GM21423 (cell line): ENCODE measurements around the gene MARCHF3.
"Not testable (repeated sequence)": the region's sequence is repeated elsewhere in the genome, so short reads cannot be mapped to it uniquely, and the experiment has no call there.

ENCODE experiments used
- ATAC-seq: cut with Tn5 transposase; IDR thresholded peaks from one replicate; pipeline ENCODE4 v1.9.1; 2021; ENCODE audit warnings: mild to moderate bottlenecking, moderate library complexity; ENCODE audit not compliant: unreplicated experiment

MARCHF3 gene

DNA sequence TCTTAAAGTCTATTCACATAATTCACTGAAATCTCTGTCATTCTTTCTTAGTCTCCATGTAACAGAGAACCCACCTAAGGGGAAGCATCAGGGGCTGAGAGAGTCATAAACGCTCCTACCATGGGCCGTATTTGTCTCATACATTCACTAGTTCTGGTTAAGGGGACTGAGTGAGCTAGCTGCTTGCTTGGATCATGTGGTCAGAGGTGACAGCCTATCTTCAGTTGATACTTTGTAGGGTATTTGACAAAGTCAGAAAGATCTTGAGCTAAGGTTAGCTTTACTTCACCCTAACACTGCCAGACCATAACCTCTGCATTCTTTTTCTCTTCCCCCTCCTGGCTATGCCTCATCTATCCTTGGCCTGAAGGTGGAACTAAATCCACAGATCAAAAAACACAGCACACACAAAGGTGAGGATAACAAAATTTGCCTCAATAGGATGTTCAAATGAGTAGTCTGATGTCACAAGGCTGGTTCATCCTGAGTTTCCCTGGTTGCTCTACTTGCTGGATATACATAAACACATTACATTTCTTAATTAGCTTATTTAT lies 66.5 kb downstream of the MARCHF3 start:
- ATAC-seq, result no peak

DNA sequence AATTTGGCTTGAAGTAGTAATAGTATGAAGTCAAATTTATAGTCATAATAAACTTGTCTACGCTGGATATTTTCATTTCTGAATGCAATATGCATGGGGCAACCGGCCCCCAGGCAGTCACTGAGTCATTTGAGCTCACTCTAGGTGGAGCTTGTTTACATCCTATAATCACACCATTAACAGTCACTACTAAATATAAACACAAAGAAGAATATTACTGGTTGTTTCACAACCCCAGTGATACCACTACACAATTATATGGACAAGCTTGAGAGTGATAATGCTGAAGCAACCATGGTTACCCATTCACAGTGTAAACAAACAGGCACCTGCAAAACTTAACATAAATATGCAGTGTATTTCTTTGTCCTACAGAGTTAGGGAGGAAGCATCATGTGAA lies 68.7 kb downstream of the MARCHF3 start:
- no peak for ATAC-seq

DNA sequence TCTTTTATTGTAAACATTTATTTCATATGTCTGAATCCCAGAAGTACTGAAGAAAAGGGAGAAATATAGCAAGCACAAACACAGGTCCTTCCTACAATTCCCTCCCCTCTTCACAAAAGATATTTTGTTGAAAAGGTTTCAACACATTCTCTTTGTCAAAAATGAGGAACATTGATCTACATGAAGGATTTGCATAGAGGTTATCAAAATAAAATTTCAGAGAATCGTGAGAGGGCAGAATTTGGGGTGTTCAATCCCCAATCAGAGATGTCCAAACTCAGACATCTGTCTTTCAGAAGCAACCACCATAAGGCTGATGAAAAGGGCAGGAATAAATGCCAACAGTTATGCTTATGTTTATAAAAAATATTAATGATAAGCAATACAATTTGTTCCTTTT lies 69.2 kb downstream of the MARCHF3 start:
- ATAC-seq, result no peak

DNA sequence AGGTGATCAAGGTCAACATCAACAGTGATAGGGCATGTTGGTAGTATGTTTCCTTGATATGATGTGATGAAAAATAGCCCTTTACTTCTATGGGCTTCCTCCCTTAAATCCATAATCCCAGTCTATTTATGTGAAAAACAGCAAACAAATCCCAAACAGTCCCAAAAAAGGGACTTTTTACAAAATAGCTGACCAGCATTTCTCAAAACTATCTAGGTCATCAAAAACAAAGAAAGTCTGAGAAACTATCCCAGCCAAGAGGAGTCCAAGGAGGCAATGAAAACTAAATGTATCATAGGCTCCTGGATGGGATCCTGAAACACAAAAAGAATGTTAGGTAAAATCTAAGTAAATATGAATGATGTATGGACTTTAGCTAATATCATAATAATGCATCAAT lies 71.2 kb downstream of the MARCHF3 start:
- no peak for ATAC-seq

DNA sequence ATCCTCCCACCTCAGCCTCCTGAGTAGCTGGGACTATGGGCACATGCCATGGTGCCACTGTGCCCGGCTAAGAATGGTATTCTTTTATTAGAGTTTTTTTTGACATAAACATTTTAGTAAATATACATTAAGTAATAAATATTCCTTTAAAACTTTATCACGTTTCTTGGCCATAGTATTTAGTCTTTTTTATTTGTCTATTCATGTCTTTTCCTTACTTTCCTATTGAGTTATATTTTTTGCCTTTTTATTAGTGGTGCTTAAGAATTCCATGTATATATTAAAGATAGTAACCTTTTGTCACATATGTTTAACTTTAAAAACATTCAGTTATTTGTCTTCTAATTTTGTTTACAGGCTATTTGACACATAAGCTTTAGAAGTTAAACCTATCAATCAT lies 73.4 kb downstream of the MARCHF3 start:
- ATAC-seq, result no peak

DNA sequence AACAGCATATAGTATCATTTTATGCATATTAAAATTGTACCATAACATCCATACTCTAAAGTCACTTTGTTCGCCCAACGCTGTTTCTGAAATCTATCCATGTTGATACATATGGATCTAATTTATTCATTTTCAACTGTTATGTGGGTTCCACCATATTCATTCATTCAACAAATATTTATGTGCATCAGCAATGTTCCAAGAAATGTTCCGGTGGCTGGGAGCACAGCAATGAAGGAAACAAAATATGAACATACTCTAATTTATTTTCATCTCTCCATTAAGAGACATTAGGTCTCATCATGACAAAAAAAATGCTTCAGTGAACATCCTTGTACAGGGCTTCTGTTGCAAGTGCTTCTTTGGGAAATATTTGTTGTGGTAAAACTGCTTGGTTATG lies 75.4 kb downstream of the MARCHF3 start:
- no peak for ATAC-seq

DNA sequence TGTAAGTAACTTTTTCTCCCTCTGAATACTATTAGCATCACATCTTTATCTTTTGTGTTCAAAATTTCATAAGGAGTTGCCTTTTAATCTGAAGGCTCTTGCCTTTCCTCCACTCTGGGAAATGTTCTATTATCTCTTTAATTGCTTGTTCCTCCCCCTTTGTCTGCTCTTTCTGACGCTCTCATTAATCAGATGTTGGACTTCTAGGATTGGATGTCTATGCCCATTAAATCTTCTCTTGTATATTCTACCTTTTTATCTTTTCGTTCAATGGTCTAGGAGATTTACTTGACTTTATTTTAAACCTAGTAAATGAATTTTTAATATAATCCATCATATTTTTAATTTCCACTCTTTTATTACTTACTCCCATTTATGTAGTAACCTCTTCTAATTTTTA lies 76.7 kb downstream of the MARCHF3 start:
- no peak for ATAC-seq

DNA sequence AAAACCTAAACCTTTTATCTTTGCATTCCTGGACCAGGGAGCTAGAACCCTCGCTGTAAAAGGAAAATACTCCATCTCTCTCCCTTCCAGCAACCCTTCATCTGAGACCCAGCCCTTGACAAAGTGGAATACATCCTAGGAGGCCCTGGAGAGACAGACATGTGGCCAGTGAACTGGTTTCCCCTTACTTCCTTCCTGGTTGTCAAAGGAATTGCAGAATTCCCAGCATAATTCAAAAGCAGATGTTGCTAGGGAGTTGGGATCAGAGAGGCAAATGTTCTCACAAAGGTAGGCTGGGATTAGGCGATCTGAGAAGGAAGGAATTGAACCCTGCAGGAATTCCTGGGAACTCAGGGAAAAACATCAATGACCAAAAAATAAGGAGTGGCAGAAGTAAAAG lies 80.9 kb downstream of the MARCHF3 start:
- ATAC-seq, result no peak

DNA sequence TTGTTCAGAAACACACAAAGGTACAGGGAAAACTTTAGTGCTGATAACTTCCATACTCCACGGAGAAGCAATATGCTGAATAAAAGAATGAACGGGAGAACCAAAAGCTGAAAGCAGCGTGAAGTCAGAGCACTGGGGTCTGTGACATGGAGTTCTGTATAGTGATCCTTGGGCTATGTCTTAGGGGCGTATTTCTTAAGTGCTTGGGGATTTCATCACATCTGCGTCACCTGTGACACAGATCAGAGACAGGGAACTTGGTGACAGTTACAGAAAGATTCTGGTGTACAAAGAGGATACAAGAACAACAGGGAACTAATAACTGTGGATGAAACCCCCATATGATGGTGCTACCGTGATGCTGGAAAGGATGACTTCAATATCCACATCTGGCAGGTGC lies 81.9 kb downstream of the MARCHF3 start:
- no peak for ATAC-seq

DNA sequence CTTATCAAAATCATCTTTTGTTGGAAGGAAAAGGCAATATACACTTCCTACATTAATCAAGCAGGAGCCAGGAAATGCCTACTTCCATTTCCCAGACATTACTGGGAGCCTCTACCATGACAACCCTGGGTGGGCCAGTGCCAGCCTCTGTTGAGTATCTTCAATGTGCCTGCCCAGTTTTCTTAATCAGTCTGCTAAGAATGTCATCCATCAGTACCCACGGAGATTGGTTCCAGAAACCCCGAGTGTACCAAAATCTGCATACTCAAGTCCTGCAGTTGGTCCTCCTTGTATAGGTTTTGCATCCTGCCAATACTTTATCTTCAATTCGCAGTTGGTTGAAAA lies 82.4 kb downstream of the MARCHF3 start:
- ATAC-seq, result no peak

DNA sequence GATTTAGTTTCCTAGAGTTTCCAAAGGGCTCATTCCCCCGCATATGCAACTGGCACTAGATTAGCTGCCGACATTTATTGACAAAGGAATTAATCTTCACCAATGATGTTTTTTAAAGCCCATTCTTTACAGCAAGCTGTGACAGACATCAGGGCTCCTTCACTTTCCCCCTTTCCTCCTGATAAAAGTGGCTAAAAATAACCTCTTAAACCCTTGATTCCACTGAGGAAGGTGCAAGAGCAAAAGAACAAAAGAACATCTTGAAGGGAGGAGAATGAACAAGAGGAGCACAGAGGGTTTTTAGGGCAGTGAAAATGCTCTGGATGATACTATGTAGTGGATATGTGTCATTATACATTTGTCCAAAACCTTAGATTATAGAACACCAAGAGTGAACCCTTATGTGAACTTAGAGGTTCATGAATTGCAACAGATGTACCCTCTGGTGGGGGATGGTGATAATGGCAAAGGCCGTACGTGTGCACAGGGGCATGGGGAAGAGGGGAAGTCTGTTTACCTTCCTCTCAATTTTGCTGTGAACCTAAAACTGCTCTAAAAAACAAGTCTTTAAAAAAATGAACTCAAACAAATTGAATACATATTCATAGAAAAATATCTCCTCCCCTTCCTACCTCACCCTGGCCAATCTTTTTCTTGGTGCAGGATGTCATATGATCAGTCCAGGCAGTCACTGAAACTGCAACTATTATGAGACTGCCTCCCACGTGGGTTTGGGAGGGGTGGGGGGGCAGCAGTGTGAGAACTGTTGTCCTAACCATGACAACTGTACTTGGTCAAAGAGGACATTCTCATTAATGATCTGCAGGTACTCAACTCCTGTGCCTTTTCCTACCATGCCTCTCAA lies 83.0 kb downstream of the MARCHF3 start:
- ATAC-seq, result peak; percentile 95

DNA sequence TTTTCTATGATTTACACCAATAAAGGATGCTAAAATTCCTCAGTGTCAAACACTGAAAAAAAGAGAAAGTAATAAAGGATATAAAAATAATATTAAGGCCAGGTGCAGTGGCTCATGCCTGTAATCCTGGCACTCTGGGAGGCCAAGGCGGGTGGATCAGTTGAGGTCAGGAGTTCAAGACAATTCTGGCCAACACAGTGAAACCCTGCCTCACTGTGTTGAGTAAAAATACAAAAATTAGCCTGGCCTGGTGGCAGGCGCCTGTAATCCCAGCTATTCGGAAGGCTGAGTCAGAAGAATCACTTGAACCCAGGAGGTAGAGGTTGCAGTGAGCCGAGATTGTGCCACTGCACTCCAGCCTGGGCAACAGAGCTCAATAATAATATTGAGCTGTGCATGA lies 87.5 kb downstream of the MARCHF3 start:
- not testable (repeated sequence) for ATAC-seq

DNA sequence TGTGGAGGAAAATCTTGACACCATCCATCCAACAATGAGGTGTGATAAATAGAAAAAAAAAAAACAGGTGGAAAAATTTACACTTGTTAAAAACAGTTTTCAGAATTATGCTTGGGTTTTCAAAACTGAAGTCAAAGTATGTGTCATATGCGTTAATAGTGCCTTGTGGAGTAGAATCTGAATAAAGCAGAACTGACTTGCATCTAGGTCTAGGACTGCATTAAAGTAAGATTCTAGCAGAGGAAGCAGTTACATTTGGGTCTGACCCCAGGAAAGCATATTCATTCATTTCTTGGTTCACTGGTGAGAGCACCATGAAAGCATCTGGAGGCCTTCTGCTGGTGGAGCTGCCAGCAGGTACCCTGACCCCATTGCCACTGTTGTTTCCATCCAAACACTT lies 89.0 kb downstream of the MARCHF3 start:
- ATAC-seq, result no peak

DNA sequence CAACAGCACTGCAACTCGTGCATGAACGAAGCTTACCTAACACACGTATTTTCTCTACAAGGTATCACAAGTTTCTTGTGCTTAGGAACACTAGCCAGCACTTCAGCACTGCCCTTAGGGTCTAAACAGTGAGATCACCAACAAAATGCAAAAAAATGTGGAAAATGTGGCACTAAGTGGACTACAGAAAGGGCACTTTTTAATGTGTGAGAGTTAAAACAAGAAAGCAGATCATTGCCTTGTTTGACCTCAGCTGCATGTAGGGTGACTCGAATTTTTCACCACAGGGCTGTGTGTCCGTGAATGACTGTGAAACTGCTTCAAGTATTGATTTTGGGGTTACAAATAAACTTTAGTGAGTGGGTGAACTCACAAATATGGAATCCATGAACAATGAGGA lies 90.5 kb downstream of the MARCHF3 start:
- ATAC-seq, result no peak

DNA sequence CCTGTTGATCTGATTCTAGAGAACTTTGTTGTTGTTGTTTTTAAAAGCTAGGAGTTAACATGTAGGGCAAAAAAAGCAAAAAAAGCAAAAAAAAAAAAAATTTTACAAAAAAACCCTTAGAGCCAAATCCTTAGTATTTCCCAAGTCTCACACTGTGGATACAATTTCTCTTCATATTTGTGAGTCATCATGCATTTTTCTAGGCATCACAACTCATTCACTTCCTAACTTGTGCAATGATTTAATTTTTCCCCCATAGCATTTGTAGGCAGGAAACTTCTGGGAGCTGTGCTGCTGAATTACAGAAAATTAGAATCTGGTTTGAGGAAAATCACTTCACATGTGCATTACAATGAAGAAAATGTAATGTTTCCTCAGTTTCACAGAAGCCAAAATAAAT lies 91.9 kb downstream of the MARCHF3 start:
- ATAC-seq, result no peak

DNA sequence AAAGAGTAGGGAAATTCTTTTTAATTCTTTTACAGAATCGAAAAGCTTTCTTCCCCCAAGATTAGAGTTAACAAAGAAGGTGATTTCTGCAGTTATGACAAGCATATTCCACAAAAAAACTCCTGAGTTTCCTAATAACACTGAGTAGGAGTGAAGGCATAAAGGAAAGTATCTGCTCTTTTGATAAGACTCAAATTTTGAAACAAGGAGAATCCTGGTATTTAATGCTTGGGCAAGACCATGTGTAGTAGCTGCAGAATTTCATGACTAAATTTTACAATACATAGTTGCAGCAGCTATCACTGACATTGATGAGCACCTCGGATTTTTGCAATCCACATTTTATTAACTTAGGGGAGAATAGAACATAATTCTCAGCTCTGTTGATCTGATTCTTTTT lies 92.6 kb downstream of the MARCHF3 start:
- ATAC-seq, result no peak

DNA sequence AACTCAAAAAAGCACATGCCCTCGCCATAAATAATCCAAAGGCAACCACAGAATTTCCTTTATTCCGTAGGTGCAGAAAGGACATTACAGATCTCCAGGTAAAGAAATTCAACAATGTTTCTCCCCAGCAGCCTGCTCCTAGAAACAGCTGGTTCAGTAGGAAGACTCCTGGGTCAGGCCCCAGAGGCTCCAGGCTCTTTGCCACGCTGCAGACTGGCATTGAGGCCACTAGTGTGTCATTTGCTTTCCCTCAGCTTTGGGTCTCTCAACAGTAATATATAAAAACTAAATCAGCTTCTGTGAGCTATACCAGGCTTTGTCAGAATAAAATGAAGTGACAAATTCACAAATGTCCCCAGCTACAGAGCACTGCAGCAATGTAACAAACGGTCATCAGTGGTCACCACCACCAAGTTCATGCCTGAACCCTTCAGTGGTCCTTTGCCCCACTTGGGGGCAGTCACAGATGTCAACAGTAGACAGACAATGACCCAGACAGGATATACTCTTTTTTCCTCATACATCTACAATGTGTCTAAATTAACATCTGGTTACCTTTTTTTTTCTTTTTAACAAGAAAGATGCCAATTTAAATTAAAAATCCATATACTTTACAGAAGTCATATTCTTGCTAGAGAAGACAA lies 93.5 kb downstream of the MARCHF3 start:
- ATAC-seq, result no peak

DNA sequence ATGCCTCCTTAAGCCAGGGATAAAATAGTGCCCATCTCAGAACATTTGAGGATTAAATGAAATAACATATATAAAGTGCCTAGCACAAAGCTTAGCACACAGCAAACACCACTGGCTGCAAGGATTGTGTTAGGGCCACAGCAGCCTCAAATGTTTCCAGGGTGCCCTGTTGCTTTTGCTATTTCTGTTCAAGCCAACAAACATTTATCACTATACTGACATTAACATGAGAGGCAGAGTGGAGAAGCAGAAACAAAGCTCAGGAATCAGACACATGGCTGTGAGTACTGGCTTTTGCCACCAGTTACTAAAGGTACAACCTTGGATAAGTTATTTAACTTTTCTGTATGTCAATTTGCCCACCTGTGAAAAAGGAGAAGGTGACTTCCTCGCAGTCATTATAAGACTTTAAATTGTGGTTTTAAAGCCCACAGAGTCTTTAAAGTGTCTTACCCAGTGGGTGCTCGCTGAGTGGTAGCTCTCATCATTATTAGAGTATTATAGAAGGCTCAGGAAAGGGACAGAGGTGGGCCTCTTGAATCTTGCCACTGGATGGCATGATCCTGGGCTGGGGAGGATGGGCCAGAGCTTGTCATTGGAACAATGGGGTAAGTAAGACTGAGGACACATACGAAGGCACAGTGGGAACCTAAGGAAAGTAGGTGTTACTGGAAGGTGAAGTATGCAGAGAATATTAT lies 98.2 kb downstream of the MARCHF3 start:
- no peak for ATAC-seq

DNA sequence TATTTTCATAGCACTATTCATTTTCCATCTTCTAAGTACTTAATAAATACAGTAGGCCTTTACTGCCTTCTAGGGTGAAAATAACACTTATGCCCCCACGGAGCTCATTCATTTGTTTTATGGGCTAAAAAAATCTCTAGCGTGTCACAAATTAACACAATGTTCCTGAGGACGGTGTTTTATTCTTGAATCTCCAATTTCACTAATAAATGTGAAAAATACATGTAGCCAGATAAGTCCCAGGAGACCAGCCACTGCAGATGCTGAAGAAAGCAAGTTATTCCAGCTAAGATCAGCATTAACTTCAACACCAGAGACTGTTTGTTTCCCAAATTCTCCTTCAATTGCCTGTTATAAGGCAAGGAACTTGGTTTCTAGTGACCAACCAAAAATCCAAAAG lies 102.3 kb downstream of the MARCHF3 start:
- ATAC-seq, result no peak

DNA sequence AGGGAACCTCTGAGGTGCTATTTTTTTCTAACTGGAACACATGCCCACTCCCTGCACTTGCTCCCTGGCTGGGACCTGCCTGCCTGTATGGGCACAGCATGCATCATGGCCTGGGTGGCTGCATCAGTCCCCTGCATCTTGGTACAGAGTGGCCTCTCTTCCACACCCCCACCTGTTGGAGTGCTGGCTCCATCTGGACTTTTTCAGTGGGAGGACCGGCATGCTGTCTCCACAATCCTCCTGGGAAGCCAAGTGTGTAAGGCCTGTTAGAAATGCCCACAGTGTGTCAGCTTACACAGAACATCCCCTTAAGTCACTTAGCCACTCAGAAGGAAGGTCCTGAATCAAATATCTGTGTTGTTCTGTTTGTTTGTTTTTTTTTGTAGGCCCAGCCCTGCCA lies 102.9 kb downstream of the MARCHF3 start:
- no peak for ATAC-seq

DNA sequence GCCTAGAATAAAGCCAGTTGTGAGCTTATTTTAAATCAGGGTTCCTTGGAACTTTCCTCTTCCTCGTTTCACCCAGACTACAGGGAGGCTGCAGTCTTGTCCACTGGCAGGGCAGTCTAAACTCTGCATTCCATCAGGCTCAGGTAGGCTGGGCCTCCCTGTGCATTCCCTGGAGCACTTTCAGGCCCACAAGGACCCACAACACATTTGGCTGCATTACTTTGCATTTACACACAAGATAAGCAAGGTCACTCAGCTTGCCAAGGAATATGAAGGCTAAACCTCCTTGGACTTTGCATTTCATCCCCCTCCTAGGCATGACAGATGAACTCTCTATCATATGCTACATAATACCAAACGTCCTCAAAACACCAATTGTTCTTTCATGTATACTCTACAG lies 104.2 kb downstream of the MARCHF3 start:
- no peak for ATAC-seq

DNA sequence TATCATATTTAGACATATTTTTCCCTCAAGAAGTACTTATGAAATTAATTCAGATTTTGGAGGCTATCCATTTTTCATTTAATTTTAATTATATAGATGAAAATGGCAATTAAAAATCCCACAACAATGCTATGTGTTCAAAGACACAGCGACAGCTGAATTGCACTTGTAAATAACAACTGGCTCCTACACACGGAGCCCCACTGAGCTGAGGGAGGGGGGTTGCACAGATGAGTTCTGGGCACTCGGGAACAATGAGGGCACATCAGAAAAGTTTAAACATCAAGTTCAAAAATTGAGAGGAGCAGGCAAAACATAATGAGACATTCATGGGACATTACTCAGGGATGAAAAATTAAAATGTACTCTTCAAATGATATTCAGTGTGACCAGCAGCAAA lies 104.9 kb downstream of the MARCHF3 start:
- ATAC-seq, result no peak
